Fibroblast of lung (primary cell): ENCODE measurements around the gene ACO1. TPM values are rescaled to one million over a fixed set of nuclear protein-coding genes. Genes with fewer than 3 reads are reported as not detected.

Experiments used
- DNase-seq, 2 donors: peaks; one replicate each; pipeline versions ENCODE4 v3.0.0 to v3.0.0-alpha.2; 2010; ENCODE audit warnings: low read depth in 2 of 2
- H2AFZ ChIP-seq: 2 replicates; pipeline ENCODE4 v1.5.1; 2012; ENCODE audit warnings: low read length, control low read depth, inconsistent platforms
- H3K27ac ChIP-seq: 2 replicates; pipeline ENCODE4 v1.5.1; 2011; ENCODE audit warnings: low read length, control low read depth; ENCODE audit not compliant: insufficient read depth
- H3K27me3 ChIP-seq: 2 replicates; pipeline ENCODE4 v1.5.1; 2011; ENCODE audit warnings: mild to moderate bottlenecking, low read length; ENCODE audit not compliant: control insufficient read depth, insufficient read depth
- H3K36me3 ChIP-seq: 2 replicates; pipeline ENCODE4 v1.5.1; 2011; ENCODE audit warnings: low read length; ENCODE audit not compliant: control insufficient read depth, insufficient read depth
- H3K4me1 ChIP-seq: 2 replicates; pipeline ENCODE4 v1.5.1; 2011; ENCODE audit warnings: low read length; ENCODE audit not compliant: control insufficient read depth, insufficient read depth; ENCODE audit errors: extremely low read depth
- H3K4me2 ChIP-seq: 2 replicates; pipeline ENCODE4 v1.5.1; 2011; ENCODE audit warnings: low read length, control low read depth; ENCODE audit not compliant: insufficient read depth; ENCODE audit errors: extremely low read depth
- H3K4me3 ChIP-seq, 4 experiments: fragments of 200-600 bp in 1 of 4; sonication (generic) in 1 of 4; replicated peaks in 1 of 4; 2 replicates each; pipeline ENCODE4 v1.5.1; 2011 to 2016; ENCODE audit warnings: low read length in 4 of 4, low read depth in 3 of 4, mild to moderate bottlenecking in 3 of 4, control low read depth in 2 of 4, inconsistent platforms in 1 of 4, mixed read lengths in 1 of 4; ENCODE audit not compliant: insufficient read depth in 1 of 4; ENCODE audit errors: control extremely low read depth in 1 of 4
- H3K79me2 ChIP-seq: 2 replicates; pipeline ENCODE4 v1.5.1; 2012; ENCODE audit warnings: mild to moderate bottlenecking, low read length, inconsistent platforms; ENCODE audit not compliant: control insufficient read depth, insufficient read depth
- H3K9ac ChIP-seq: 2 replicates; pipeline ENCODE4 v1.5.1; 2011; ENCODE audit warnings: mild to moderate bottlenecking, low read length, control low read depth; ENCODE audit not compliant: insufficient read depth
- H3K9me3 ChIP-seq: 2 replicates; pipeline ENCODE4 v1.5.1; 2012; ENCODE audit warnings: low read depth, low read length; ENCODE audit not compliant: control insufficient read depth, insufficient read depth
- H4K20me1 ChIP-seq: 2 replicates; pipeline ENCODE4 v1.5.1; 2011; ENCODE audit warnings: low read length; ENCODE audit not compliant: control insufficient read depth, insufficient read depth; ENCODE audit errors: extremely low read depth
- EZH2 ChIP-seq: IDR thresholded peaks from 2 replicates; pipeline ENCODE4 v1.5.1; 2012; ENCODE audit warnings: low read length, control low read depth, mild to moderate bottlenecking; ENCODE audit errors: missing control alignments
- polyA minus RNA-seq: library from RNA; depleted of rRNA, polyadenylated mRNA; stranded (reverse); fragments of >200 nt; gene quantifications from 2 replicates; pipeline ENCODE4 v1.2.3, GENCODE V29; 2011; ENCODE audit warnings: low replicate concordance
- polyA plus RNA-seq, 2 donors: library from polyadenylated mRNA; depleted of rRNA in 1 of 2; stranded (reverse) in 1 of 2; unstranded in 1 of 2; fragments of >200 nt; gene quantifications; 2 replicates each; pipeline ENCODE4 v1.2.1, GENCODE V29; 2011 to 2012; ENCODE audit warnings: missing spikeins in 1 of 2
- total RNA-seq: library from RNA; depleted of rRNA; stranded (reverse); fragments of >200 nt; gene quantifications from 2 replicates; pipeline ENCODE4 v1.2.1, GENCODE V29; 2014
- TF ChIP-seq, protein P1 (sequence below), 2 donors: IDR thresholded peaks in 1 of 2; conservative IDR thresholded peaks in 1 of 2; 1 replicate in 1 of 2; 2 replicates in 1 of 2; pipeline ENCODE4 v1.5.1; 2011 to 2012; ENCODE audit warnings: low read length in 2 of 2, control low read depth in 1 of 2, inconsistent platforms in 1 of 2, low read depth in 1 of 2, mild to moderate bottlenecking in 1 of 2

Gene ACO1
- total RNA-seq (51.1 and 77.8 TPM in 2 replicates), polyA plus RNA-seq (147 and 158 TPM in 2 replicates), polyA minus RNA-seq (86.7 and 101 TPM in 2 replicates)
- polyA plus RNA-seq (2012), result 96.1 and 102 TPM in 2 replicates

DNA sequence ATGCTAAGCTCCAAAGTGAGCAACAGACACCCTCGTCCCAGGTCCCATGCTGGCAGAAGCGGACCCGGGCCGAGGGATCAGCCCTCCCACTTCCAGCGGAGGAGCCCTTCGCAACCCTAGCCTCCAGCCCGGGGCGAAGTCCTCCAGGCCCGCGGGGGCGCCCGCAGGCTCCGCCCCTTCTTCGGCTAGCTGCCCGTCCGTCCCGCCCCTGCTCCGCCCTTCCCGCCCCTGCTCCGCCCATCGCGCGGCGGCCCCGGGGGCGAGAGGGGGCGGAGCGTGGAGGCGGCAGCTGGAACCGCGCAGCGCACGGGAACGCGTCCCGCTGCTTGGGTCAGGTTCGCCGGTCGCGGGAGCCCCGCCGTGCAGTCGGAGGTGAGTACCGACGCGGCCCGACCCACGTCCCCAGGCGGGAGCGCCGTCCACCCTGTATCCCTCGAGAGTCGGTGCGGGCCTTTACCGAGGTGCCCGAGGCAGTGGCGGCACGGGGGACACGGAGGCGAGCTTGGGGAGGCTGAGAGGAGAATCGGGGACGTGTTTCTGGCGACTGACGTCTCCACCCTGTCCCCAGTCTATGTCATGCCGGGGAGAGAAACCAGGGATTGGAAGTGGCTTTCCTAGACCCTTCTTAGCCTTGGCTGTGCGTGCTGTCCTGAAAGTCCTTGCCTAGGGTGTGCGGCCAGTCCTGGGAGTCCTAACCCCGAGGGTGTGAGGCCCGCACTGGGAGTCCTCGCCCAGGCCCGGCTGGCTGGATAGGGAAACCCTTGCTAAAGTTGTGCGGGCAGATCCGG is at the start of gene ACO1:
Gene ACO1 (plus strand): TSS at position 280 of the 788 bp plus-strand sequence. CDS start 20,864 bp downstream, outside the sequence.
- no peaks in the 10 kb centered on the region for H3K27me3 ChIP-seq
- peak within 1 kb of the TSS; percentile 80 to 90 (median 83) for H3K4me3 ChIP-seq
- no peaks in the 10 kb centered on the region for H4K20me1 ChIP-seq
- H3K9me3 ChIP-seq, result no peaks in the 10 kb centered on the region
- H3K36me3 ChIP-seq, result peaks cover 2% of the 10 kb centered on the region
- peak within 1 kb of the TSS; percentile 87 for H3K27ac ChIP-seq
- H3K79me2 ChIP-seq, result peaks cover 41% of the 10 kb centered on the region
- peak; percentile 80 to 83 for DNase-seq
- H3K9ac ChIP-seq, result peak within 1 kb of the TSS; percentile 83
- TF ChIP-seq, protein P1, sequence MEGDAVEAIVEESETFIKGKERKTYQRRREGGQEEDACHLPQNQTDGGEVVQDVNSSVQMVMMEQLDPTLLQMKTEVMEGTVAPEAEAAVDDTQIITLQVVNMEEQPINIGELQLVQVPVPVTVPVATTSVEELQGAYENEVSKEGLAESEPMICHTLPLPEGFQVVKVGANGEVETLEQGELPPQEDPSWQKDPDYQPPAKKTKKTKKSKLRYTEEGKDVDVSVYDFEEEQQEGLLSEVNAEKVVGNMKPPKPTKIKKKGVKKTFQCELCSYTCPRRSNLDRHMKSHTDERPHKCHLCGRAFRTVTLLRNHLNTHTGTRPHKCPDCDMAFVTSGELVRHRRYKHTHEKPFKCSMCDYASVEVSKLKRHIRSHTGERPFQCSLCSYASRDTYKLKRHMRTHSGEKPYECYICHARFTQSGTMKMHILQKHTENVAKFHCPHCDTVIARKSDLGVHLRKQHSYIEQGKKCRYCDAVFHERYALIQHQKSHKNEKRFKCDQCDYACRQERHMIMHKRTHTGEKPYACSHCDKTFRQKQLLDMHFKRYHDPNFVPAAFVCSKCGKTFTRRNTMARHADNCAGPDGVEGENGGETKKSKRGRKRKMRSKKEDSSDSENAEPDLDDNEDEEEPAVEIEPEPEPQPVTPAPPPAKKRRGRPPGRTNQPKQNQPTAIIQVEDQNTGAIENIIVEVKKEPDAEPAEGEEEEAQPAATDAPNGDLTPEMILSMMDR (conservative IDR thresholded peaks at IDR 0.05 in 1 of 2, IDR thresholded peaks at IDR 0.05 in 1 of 2; ENCODE audit: low read depth in 1 of 2, low read length in 2 of 2), result no peak
- no peak for TF ChIP-seq EZH2
- peak within 1 kb of the TSS; percentile 80 for H3K4me2 ChIP-seq
- H2AFZ ChIP-seq, result peak within 1 kb of the TSS; percentile 87
- peaks cover 8% of the 10 kb centered on the region for H3K4me1 ChIP-seq

DNA sequence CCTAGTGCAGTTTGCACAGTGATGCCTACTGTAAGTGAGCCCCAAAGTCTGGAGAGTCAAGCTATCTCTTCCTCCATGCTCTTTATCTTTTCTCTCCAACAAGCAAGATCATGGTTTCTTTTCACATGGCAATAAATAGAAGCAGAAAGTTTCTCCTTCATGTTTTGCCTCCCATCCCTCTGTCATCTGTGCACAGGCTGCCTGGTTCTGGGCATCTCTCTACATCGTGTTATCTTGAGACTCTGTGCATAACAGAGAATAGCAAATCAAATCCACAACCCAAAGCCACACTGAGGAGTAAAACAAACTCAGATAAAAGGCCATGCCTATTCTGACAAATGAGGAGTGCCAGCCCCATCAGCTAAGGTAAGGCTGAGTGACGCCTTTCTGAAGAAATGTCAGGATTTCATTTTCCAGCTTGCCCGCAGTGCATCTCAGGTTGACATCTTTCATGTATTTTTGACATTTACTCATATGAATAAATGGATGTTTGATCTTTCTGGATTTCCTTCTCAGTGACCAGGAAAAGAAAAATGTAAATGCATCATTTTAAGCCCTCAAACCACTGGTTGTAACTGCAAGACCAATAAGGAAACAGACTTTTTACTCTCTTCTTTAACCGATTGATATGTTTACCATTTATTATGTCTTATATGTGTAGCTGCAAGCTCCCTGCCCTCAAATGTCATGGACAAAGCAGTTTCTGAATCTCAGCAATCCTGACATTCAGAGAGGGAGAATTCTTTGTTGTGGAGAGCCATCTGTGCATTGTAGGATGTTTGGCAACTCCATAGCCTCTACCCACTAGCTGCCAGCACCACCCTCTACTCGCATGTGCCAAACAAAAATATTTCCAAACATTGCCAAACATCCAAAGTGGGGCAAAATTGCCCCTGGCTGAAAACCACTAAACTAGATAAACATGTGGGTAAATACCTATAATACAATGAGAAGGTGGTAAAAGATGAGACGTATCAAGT is 49.2 kb upstream of the ACO1 start:
- H3K9ac ChIP-seq, result no peak overlapping the region
- no peaks in the 10 kb centered on the region for H3K9me3 ChIP-seq
- no peak for DNase-seq
- H3K79me2 ChIP-seq, result no peaks in the 10 kb centered on the region
- H3K27me3 ChIP-seq, result no peaks in the 10 kb centered on the region
- TF ChIP-seq, protein P1 (conservative IDR thresholded peaks at IDR 0.05 in 1 of 2, IDR thresholded peaks at IDR 0.05 in 1 of 2; ENCODE audit: low read depth in 1 of 2, low read length in 2 of 2), result no peak
- TF ChIP-seq EZH2, result no peak
- no peak overlapping the region for H3K4me2 ChIP-seq
- H3K4me3 ChIP-seq, result no peak overlapping the region
- H3K27ac ChIP-seq, result no peak overlapping the region
- H3K36me3 ChIP-seq, result no peaks in the 10 kb centered on the region
- H3K4me1 ChIP-seq, result no peaks in the 10 kb centered on the region
- H2AFZ ChIP-seq, result no peak overlapping the region
- no peaks in the 10 kb centered on the region for H4K20me1 ChIP-seq

DNA sequence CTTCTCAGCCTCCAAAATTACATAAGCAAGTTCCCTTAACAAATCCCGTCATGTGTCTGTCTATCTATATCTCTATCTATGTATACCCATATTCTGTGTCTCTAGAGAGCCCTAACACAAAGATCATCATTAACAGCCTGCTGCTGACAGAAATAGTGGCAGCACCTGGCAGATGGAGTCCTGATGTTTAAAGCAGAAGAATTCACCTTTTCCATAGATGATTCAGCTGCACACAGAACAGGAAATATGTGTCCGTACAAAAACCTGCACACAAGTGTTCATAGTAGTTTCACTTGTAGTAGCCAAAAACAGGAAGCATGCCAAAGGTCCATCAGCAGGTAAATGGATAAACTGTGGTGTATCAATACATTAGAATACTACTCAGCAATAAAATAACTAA is 45.0 kb upstream of the ACO1 start:
- Histone ChIP-seq H4K20me1 (no peaks in the 10 kb centered on the region), H3K4me2 (no peak overlapping the region), H3K36me3 (no peaks in the 10 kb centered on the region), H3K9ac (no peak overlapping the region), H3K27ac (no peak overlapping the region), H2AFZ (no peak overlapping the region), H3K4me3 (no peak overlapping the region), H3K79me2 (no peaks in the 10 kb centered on the region), H3K4me1 (no peaks in the 10 kb centered on the region), H3K9me3 (no peaks in the 10 kb centered on the region), H3K27me3 (no peaks in the 10 kb centered on the region)
- TF ChIP-seq EZH2, result no peak
- TF ChIP-seq, protein P1 (conservative IDR thresholded peaks at IDR 0.05 in 1 of 2, IDR thresholded peaks at IDR 0.05 in 1 of 2; ENCODE audit: low read depth in 1 of 2, low read length in 2 of 2), result no peak
- DNase-seq, result no peak
